Measurements from ENCODE around the gene TBC1D24.

TBC1D24 gene

GRCh38 chr16:2511996-2512734 lies 37.2 kb downstream of the TBC1D24 start:
- H3K9me3 ChIP-seq (ENCODE audit: severe bottlenecking), result no peaks in the 10 kb centered on the region
- TF ChIP-seq, protein P1, sequence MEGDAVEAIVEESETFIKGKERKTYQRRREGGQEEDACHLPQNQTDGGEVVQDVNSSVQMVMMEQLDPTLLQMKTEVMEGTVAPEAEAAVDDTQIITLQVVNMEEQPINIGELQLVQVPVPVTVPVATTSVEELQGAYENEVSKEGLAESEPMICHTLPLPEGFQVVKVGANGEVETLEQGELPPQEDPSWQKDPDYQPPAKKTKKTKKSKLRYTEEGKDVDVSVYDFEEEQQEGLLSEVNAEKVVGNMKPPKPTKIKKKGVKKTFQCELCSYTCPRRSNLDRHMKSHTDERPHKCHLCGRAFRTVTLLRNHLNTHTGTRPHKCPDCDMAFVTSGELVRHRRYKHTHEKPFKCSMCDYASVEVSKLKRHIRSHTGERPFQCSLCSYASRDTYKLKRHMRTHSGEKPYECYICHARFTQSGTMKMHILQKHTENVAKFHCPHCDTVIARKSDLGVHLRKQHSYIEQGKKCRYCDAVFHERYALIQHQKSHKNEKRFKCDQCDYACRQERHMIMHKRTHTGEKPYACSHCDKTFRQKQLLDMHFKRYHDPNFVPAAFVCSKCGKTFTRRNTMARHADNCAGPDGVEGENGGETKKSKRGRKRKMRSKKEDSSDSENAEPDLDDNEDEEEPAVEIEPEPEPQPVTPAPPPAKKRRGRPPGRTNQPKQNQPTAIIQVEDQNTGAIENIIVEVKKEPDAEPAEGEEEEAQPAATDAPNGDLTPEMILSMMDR (IDR thresholded peaks at IDR 0.05; ENCODE audit: low read depth, low read length), result no peak
- H3K27me3 ChIP-seq (ENCODE audit: insufficient read depth, low read depth, severe bottlenecking), result no peaks in the 10 kb centered on the region
- peak overlapping the region; percentile 92 for H3K27ac ChIP-seq
- DNase-seq, result no peak
- peaks cover 10% of the 10 kb centered on the region for H3K36me3 ChIP-seq
- H3K4me3 ChIP-seq (ENCODE audit: low read depth, low read length), result no peak overlapping the region

- TF ChIP-seq, protein P1 (IDR thresholded peaks at IDR 0.05; ENCODE audit: low read depth, low read length), result peak; percentile 59
- peak overlapping the region; percentile 73 for H3K4me3 ChIP-seq (ENCODE audit: low read depth, low read length)
- DNase-seq, result peak; percentile 61
- H3K27ac ChIP-seq, result peak overlapping the region; percentile 92
- no peaks in the 10 kb centered on the region for H3K9me3 ChIP-seq (ENCODE audit: severe bottlenecking)
- H3K36me3 ChIP-seq, result peaks cover 17% of the 10 kb centered on the region
- no peaks in the 10 kb centered on the region for H3K27me3 ChIP-seq (ENCODE audit: insufficient read depth, low read depth, severe bottlenecking)
These were observed 37.9 kb downstream of the TBC1D24 start for GRCh38 chr16:2512735-2513404.

- H3K27ac ChIP-seq, result peak within 1 kb of the TSS; percentile 92
- peak; percentile 92 for DNase-seq
- H3K4me3 ChIP-seq (ENCODE audit: low read depth, low read length), result peak within 1 kb of the TSS; percentile 73
- no peaks in the 10 kb centered on the region for H3K9me3 ChIP-seq (ENCODE audit: severe bottlenecking)
- H3K36me3 ChIP-seq, result peaks cover 21% of the 10 kb centered on the region
- no peaks in the 10 kb centered on the region for H3K27me3 ChIP-seq (ENCODE audit: insufficient read depth, low read depth, severe bottlenecking)
- TF ChIP-seq, protein P1 (IDR thresholded peaks at IDR 0.05; ENCODE audit: low read depth, low read length), result no peak
These were observed 38.7 kb downstream of the TBC1D24 start, which contains the start of gene ATP6V0C for GRCh38 chr16:2513405-2514332. TSS of gene ATP6V0C (plus strand) at chr16:2513952. CDS start at chr16:2514104, 152 bp downstream.

- Histone ChIP-seq H3K9me3 (ENCODE audit: severe bottlenecking) (no peaks in the 10 kb centered on the region), H3K4me3 (ENCODE audit: low read depth, low read length) (peak overlapping the region; percentile 73), H3K27me3 (ENCODE audit: insufficient read depth, low read depth, severe bottlenecking) (no peaks in the 10 kb centered on the region), H3K36me3 (peaks cover 29% of the 10 kb centered on the region), H3K27ac (peak overlapping the region; percentile 92)
- DNase-seq, result no peak
- TF ChIP-seq, protein P1 (IDR thresholded peaks at IDR 0.05; ENCODE audit: low read depth, low read length), result no peak
These were observed 39.6 kb downstream of the TBC1D24 start for GRCh38 chr16:2514333-2515179.
